Keratinocyte (primary cell): ENCODE results near the gene ASPSCR1. TPM values are rescaled to one million over a fixed set of nuclear protein-coding genes. Genes with fewer than 3 reads are reported as not detected.
A peak's percentile ranks its signal among the peaks of the same experiment; 100 is the strongest.

Experiments used
- DNase-seq: peaks from one replicate; pipeline ENCODE4 v3.0.0-alpha.2; 2011; ENCODE audit warnings: low read depth, missing footprints, low spot score
- FAIRE-seq: peaks from 2 replicates; lab custom pipeline; 2011; peaks lifted over from hg19 to GRCh38; lab: Jason Lieb, UNC
- H2AFZ ChIP-seq: 2 replicates; pipeline ENCODE4 v1.6.0; 2012; ENCODE audit warnings: low read length, control low read depth, inconsistent platforms; ENCODE audit not compliant: control insufficient read depth
- H3K27ac ChIP-seq: 2 replicates; pipeline ENCODE4 v1.5.1; 2011; ENCODE audit warnings: low read length; ENCODE audit not compliant: control insufficient read depth, insufficient read depth
- H3K27me3 ChIP-seq: 3 replicates; pipeline ENCODE4 v1.6.0; 2011; ENCODE audit warnings: low read length; ENCODE audit not compliant: control insufficient read depth, insufficient read depth; ENCODE audit errors: extremely low read depth
- H3K36me3 ChIP-seq, 2 experiments: 2 replicates in 1 of 2; 3 replicates in 1 of 2; pipeline ENCODE4 v1.5.1; 2011; ENCODE audit warnings: low read length in 2 of 2, mild to moderate bottlenecking in 1 of 2; ENCODE audit not compliant: control insufficient read depth in 2 of 2, insufficient read depth in 2 of 2; ENCODE audit errors: extremely low read depth in 1 of 2
- H3K4me1 ChIP-seq: 3 replicates; pipeline ENCODE4 v1.5.1; 2011; ENCODE audit warnings: low read length; ENCODE audit not compliant: control insufficient read depth, insufficient read depth; ENCODE audit errors: extremely low read depth
- H3K4me2 ChIP-seq: 3 replicates; pipeline ENCODE4 v1.6.0; 2011; ENCODE audit warnings: low read depth, low read length; ENCODE audit not compliant: control insufficient read depth, insufficient read depth; ENCODE audit errors: extremely low read depth
- H3K4me3 ChIP-seq, 3 experiments: fragments of 200-600 bp in 1 of 3; sonication (generic) in 1 of 3; 2 replicates in 2 of 3; 3 replicates in 1 of 3; pipeline ENCODE4 v1.5.1; 2011 to 2016; ENCODE audit warnings: low read length in 3 of 3, mild to moderate bottlenecking in 3 of 3, control low read depth in 2 of 3, inconsistent platforms in 1 of 3, low read depth in 1 of 3, mixed read lengths in 1 of 3, mixed run types in 1 of 3, moderate library complexity in 1 of 3; ENCODE audit not compliant: control insufficient read depth in 2 of 3, insufficient read depth in 2 of 3; ENCODE audit errors: extremely low read depth in 1 of 3
- H3K79me2 ChIP-seq: 2 replicates; pipeline ENCODE4 v1.6.0; 2012; ENCODE audit warnings: low read length; ENCODE audit not compliant: control insufficient read depth, insufficient read depth
- H3K9ac ChIP-seq: 3 replicates; pipeline ENCODE4 v1.6.0; 2011; ENCODE audit warnings: low read length; ENCODE audit not compliant: control insufficient read depth, insufficient read depth; ENCODE audit errors: extremely low read depth
- H3K9me1 ChIP-seq: 3 replicates; pipeline ENCODE4 v1.6.0; 2011; ENCODE audit warnings: low read length; ENCODE audit not compliant: control insufficient read depth, insufficient read depth; ENCODE audit errors: extremely low read depth
- H3K9me3 ChIP-seq: 2 replicates; pipeline ENCODE4 v1.5.1; 2012; ENCODE audit warnings: low read depth, low read length; ENCODE audit not compliant: control insufficient read depth
- H4K20me1 ChIP-seq: 3 replicates; pipeline ENCODE4 v1.6.0; 2011; ENCODE audit warnings: low read length; ENCODE audit not compliant: control insufficient read depth, insufficient read depth; ENCODE audit errors: extremely low read depth
- EZH2 ChIP-seq: IDR thresholded peaks from one replicate; pipeline ENCODE4 v1.6.1; 2012; ENCODE audit warnings: inconsistent platforms, mild to moderate bottlenecking, low read length, moderate library complexity
- dilution Hi-C: fragments of 300-500 bp; cut with MboI; formaldehyde crosslinking; loops from one replicate; pipeline ENCODE4 v1.7.0; 2020; ENCODE audit warnings: low sequenced_read_pairs; ENCODE audit not compliant: extremely low pct_ligation_motif_present
- polyA plus RNA-seq, 5 experiments: library from polyadenylated mRNA; depleted of rRNA in 3 of 5; stranded (reverse) in 3 of 5; stranded (forward) in 1 of 5; unstranded in 1 of 5; fragments of >200 nt; gene quantifications; 1 replicate in 1 of 5; 2 replicates in 3 of 5; 3 replicates in 1 of 5; pipeline versions ENCODE4 v1.2.1 to v1.2.3, GENCODE V29; 2011 to 2012; ENCODE audit warnings: missing spikeins in 2 of 5, low read depth in 1 of 5, low replicate concordance in 1 of 5
- TF ChIP-seq, protein P1 (sequence below), 3 experiments: IDR thresholded peaks in 1 of 3; conservative IDR thresholded peaks in 1 of 3; optimal IDR thresholded peaks in 1 of 3; 2 replicates in 2 of 3; 3 replicates in 1 of 3; pipeline versions ENCODE3 to v1.5.1; 2011; ENCODE audit warnings: low read length in 3 of 3, mild to moderate bottlenecking in 3 of 3, moderate library complexity in 2 of 3, control low read depth in 1 of 3, inconsistent platforms in 1 of 3; ENCODE audit not compliant: insufficient read depth in 2 of 3; ENCODE audit errors: extremely low read depth in 1 of 3

ASPSCR1 gene
- polyA plus RNA-seq, 1 donor (not counting 4 experiments of a cell fraction or from before 2014, with no cell fraction given) = 5.2 TPM

DNA sequence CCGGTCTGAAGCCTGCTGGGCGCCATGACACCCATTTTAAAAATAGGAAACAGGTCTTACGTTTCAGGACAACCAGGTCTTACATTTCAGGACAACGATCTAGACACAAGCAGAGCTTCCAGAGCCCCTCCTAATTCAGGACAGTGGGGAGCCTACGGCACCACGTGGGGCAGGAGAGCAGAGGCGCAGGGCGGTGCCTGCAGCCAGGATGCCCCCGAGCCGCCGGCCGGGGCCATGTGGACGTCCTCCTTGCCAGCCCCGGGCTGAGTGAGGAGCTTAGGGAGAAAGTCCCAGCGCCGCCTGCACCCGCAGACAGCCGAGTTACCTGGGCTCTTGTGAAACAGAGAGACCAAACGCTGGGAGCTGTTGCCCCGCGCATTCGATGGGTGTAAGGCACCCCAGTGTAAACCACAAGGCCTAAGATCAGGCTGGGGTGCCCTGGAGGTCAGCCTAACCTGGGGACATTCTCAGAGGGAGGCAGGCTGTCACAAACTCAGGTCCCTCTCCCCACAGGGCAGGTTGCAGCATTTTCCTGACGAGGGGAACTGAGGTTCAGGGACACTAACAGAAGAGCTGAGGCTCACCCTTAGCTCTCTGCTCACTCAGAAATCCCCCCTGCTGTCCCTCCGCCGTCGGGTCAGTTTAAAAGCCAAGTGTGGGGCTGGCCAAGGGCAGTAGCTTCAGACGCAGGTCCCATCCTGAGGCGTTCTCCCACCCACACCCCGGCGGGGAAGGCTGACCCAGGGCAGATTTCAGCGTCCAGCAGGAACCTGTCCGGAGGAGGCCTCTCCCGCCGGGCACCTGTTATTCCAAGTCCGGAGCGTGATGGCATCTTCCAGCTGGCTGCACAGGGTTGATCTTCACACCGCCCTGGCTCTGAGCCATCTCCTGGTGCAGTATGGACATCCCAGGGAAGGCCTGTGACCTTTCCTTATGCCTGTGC lies 14.7 kb upstream of the ASPSCR1 start:
- no peak for DNase-seq
- peaks cover 86% of the 10 kb centered on the region for H3K27me3 ChIP-seq

DNA sequence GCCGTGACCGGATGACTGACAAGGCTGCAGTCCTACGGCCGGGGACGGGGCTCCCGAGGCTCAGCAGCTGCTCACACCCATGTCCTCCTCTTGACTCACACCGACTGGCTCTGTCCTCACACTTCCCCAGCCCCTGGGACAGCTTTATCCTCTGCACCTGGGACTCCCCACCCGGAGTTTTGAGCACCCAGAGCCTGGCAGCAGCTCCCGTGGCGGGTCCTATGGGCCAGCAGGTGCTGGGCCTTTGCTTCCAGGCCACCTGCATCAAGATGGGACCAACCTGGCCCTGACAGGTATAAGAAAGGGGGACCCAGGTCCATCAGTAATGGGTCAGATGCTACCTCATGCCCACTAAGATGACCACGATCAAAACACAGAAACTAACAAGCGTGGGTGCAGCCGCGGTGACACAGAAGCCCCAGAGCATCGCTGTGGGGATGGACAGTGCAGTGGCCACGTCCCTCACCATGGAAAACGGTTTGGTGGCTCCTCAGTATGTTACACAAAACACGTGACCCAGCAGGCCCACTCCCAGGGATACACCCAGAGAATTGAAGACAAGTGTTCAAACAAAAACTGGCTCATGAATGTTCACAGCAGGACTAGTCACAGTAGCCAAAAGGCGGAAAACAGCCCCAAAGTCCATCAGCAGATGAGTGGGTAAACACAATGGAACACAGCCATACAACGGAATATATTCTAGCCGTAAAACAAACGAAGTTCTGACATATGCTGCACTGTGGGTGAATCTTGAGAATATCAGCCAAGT lies 13.2 kb upstream of the ASPSCR1 start:
- H3K4me3 ChIP-seq = no peak overlapping the region
- H3K27ac ChIP-seq = no peak overlapping the region
- no peak for TF ChIP-seq EZH2
- TF ChIP-seq, protein P1, sequence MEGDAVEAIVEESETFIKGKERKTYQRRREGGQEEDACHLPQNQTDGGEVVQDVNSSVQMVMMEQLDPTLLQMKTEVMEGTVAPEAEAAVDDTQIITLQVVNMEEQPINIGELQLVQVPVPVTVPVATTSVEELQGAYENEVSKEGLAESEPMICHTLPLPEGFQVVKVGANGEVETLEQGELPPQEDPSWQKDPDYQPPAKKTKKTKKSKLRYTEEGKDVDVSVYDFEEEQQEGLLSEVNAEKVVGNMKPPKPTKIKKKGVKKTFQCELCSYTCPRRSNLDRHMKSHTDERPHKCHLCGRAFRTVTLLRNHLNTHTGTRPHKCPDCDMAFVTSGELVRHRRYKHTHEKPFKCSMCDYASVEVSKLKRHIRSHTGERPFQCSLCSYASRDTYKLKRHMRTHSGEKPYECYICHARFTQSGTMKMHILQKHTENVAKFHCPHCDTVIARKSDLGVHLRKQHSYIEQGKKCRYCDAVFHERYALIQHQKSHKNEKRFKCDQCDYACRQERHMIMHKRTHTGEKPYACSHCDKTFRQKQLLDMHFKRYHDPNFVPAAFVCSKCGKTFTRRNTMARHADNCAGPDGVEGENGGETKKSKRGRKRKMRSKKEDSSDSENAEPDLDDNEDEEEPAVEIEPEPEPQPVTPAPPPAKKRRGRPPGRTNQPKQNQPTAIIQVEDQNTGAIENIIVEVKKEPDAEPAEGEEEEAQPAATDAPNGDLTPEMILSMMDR (optimal IDR thresholded peaks at IDR 0.05 in 1 of 3, IDR thresholded peaks at IDR 0.05 in 1 of 3, conservative IDR thresholded peaks at IDR 0.05 in 1 of 3; ENCODE audit: extremely low read depth in 1 of 3, insufficient read depth in 2 of 3, low read length in 3 of 3) = no peak
- DNase-seq (no peak), FAIRE-seq (no peak)
- no peaks in the 10 kb centered on the region for H3K36me3 ChIP-seq
- no peaks in the 10 kb centered on the region for H4K20me1 ChIP-seq
- no peak overlapping the region for H2AFZ ChIP-seq
- no peaks in the 10 kb centered on the region for H3K9me3 ChIP-seq
- dilution Hi-C loops = no loop called here
- no peaks in the 10 kb centered on the region for H3K9me1 ChIP-seq
- peaks cover 2% of the 10 kb centered on the region for H3K4me1 ChIP-seq
- peaks cover 83% of the 10 kb centered on the region for H3K27me3 ChIP-seq
- H3K4me2 ChIP-seq = no peak overlapping the region
- no peaks in the 10 kb centered on the region for H3K79me2 ChIP-seq
- H3K9ac ChIP-seq = no peak overlapping the region

More for the DNA sequence above, 14.7 kb upstream of the ASPSCR1 start:
- Histone ChIP-seq H3K9me3 (no peaks in the 10 kb centered on the region), H3K9ac (no peak overlapping the region), H3K4me2 (no peak overlapping the region), H3K36me3 (no peaks in the 10 kb centered on the region), H3K4me3 (no peak overlapping the region), H3K27ac (no peak overlapping the region), H3K4me1 (no peaks in the 10 kb centered on the region), H3K9me1 (no peaks in the 10 kb centered on the region), H2AFZ (no peak overlapping the region), H4K20me1 (no peaks in the 10 kb centered on the region), H3K79me2 (no peaks in the 10 kb centered on the region)
- TF ChIP-seq EZH2 = peak; percentile 73
- TF ChIP-seq, protein P1 (optimal IDR thresholded peaks at IDR 0.05 in 1 of 3, IDR thresholded peaks at IDR 0.05 in 1 of 3, conservative IDR thresholded peaks at IDR 0.05 in 1 of 3; ENCODE audit: extremely low read depth in 1 of 3, insufficient read depth in 2 of 3, low read length in 3 of 3) = no peak
- FAIRE-seq = no peak
- dilution Hi-C loops = no loop called here
